GM21360 (cell line): Measurements from ENCODE around the gene GRIN1.

Source experiments
- ATAC-seq: cut with Tn5 transposase; IDR thresholded peaks from one replicate; pipeline ENCODE4 v1.9.1; 2021; ENCODE audit warnings: mild to moderate bottlenecking, moderate library complexity; ENCODE audit not compliant: unreplicated experiment

Gene GRIN1

DNA sequence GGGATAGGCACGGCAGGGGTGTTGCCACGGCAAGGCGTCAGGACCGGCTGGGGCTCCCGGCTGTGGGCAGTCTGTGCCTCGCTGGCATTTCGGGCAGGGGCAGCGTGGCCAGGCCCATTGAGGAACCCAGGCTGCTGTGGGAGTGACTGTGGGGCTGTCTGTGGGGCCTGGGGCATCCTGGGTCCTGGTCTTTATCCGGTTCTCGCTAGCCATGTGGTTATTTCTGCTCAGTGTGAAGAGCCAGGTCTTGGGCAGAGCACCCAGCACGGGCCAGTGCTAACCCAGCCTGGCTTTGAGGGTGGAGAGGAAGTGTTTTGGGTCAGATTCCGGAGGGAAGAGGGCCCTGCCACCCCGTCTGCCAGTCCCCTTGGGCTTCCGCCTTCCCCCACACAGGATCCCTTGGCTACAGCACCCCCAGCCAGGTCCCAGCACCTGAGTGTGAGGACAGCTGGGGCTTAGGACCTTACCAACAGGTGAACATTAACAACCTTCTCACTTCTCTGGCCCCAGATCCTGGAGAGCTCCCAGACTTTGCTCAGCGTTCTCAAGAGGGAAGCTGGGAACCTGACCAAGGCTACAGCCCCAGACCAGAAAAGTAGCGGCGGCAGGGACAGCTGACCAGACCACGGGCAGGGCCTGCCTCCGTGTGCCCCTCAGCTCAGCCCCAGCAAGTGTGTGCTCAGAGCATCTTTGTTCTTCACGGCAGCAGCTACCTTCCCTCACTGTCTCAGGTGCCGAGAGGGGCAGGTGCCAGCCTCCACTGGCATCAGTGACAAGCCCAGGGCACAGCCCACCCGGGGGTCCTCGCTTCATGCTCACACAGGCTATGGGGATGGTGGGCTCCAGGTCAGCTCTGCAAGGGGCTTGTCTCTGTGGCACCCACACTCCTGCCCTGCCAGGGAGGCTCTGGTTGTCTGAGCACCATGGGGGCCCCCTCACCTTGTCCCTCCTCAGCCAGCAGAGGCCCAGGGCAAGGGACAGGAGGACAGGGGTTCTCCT lies 50.6 kb downstream of the GRIN1 start:
- ATAC-seq, result no peak

- ATAC-seq, result no peak
Observed at GRCh38 chr9:137190315-137190856, 51.4 kb downstream of the GRIN1 start.

DNA sequence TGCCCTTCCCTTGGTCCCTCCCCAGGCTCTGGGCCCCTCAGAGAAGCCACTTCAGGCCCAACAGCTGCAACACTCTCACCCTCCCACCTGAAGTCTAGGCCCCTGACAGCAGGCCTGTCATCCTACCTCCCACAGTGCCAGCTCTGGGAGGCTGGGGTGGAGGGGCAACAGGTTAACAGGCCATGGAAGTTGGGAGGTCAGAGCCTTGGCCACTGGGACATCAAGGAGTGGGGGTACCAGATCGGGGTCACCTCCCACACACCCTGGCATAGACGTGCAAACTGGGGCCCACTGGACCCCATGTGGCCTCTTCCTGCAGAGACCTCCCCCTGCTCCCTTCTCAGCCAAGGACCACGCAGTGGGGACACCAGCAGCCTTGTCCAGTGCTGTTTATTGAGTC lies 52.3 kb downstream of the GRIN1 start:
- no peak for ATAC-seq

DNA sequence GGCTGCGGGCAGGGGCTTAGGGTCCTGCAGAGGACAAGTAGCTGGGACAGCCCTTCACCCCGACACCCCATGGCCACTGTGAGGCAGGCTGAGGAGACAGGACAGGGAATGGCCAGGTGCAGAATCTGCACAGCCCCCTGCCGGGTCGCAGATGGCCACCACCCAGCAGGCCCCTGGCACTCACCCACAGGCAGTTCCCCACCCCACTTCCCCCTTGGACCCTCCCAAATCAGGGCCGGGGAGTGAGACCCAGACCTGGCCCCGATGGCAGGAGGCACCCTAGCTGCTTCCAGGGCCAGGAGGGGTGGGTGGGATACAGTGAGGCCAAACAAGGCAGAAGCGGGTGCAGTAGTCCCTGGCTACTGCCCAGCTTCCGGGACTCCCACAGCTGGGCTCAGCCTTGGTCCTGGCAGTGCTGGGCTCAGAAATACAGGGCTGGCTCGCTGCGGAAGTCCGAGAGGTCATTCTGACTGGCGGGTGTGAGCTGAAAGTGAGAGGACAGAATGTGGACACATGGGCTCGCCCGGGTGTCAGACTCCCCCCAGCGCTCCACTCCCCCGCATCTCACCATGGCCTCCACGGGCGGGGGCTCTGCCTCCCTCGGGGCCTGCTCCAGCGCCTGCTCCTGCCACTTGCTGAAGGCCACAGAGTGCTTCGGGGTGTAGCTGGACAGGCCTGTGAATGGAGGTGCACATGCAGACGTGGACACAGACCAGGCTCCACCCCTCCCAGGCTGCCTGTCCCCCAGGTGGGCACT lies 52.9 kb downstream of the GRIN1 start:
- no peak for ATAC-seq

- ATAC-seq, result no peak
Observed at GRCh38 chr9:137192448-137192780, 53.5 kb downstream of the GRIN1 start.

GRCh38 chr9:137192859-137193258 lies 53.9 kb downstream of the GRIN1 start:
- ATAC-seq, result no peak

- ATAC-seq, result no peak
Observed at GRCh38 chr9:137193771-137194170, 54.8 kb downstream of the GRIN1 start.

DNA sequence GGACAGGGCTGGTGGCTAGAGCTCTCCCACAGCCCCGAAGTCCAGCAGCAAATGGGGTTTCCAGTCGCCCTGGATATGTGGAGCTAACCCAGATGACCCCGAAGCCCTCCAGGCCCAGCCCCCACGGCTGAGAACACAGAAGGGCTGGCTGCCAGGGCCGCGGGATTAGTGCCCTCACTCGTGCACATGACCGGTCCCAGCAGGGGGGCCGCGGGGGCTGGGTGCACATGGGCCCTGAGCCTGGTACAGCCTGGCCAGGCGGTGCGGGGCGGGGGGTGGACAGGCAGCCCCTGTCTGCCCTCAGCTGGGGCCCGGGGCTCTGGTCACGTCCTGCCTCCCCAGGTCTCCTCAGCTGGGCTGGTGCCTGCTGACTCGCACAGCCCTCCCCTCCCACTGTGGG lies 55.4 kb downstream of the GRIN1 start:
- no peak for ATAC-seq

DNA sequence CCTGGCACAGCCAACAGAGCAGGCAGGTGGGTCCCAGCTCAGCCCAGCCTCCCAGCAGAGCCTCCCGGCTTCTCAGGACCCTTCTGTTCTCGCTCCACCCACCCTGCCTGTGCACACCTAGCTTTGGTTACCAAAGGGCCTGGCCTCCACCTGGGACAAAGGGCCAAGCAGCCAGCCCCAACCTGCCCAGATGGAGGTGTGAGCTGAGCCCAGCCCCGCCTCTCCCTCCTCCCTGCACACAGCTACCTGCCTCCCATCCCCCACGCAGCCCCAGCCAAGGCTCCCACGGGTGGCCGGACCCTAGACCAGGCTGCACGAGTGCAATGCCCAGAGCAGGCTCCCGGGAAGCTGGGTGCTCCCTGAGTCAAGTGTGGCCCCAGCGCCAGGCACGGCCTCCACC lies 56.0 kb downstream of the GRIN1 start:
- no peak for ATAC-seq

- no peak for ATAC-seq
Observed at GRCh38 chr9:137195525-137196220, 56.7 kb downstream of the GRIN1 start.

DNA sequence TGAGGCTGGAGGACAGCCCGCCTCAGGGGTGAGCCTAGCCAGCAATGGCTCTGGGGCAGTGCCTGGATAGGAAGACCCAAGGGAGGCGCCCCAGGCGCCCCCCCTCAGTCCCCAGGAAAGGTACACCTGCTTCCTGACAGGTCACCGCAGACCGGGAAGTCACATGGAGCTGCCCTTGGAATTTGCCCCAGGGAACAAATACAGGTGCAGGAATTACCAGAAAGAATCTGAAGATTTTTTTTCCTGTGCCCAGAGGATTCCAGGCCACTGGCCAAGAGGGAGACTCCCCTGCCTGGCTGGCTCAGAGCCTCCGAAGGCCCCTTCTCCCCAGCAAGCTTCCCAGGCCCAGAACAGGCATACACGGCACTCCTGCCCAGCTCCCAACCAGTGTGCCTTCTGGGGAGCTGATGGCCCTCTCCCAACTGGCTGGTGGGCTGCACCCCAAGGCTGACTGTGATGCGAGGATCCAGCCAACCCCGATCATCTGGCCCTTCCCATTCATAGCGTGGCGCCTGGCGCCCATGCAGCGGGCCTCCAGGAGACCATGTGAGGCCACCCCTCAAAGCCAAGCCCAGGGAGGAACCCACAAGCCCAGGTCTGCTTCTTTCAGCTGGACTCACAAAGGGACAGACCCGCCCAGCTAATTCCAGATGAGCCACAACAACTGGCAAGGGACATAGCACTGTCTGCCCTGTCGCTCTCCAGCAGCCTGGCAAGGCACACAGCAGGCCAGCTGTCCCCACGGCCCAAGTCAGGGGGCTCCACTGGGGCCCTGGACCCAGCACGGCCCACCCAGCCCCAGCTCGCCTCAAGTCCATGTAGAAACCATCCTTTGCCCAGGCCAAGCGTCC lies 59.3 kb downstream of the GRIN1 start:
- ATAC-seq, result no peak

GRCh38 chr9:137198902-137199283 lies 59.9 kb downstream of the GRIN1 start:
- ATAC-seq, result no peak

GRCh38 chr9:137199411-137200121 lies 60.6 kb downstream of the GRIN1 start:
- ATAC-seq, result no peak

GRCh38 chr9:137200311-137201204 lies 61.6 kb downstream of the GRIN1 start, which contains the start of gene TPRN:
TPRN (minus strand) TSS chr9:137200741; CDS start chr9:137200711, 30 bp downstream.
- peak; percentile 81 for ATAC-seq

DNA sequence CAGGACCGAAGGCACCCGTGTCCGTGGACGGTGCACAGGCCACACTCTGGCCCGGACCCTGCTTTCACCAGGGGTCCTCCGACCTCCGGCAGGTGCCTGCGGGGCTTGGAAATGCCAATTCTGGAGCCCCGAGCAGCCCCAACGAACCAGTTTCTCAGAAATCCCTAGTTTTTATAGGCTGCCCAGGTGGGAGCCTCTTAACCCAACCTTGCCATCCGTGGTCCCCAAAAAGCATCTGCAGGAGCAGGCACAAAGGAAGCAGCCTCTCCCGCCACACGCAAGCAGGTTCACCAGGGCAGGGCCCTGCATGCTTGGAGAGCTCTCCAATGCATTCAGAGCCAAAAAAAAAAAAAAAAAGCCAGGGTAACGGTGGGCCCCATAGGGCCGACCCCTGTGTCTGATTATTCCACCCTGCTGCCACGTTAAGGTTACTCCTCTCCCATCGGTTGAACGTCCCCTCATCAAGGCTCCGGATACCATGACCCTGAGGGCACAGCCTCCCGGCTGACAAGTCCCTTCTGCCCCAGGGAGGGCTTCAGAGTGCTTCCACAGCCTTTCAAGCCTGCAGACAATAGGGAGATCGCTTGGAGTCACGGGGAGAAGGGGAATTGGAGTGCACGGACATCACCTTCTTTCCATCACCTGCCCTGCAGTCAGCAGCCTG lies 62.4 kb downstream of the GRIN1 start:
- no peak for ATAC-seq

DNA sequence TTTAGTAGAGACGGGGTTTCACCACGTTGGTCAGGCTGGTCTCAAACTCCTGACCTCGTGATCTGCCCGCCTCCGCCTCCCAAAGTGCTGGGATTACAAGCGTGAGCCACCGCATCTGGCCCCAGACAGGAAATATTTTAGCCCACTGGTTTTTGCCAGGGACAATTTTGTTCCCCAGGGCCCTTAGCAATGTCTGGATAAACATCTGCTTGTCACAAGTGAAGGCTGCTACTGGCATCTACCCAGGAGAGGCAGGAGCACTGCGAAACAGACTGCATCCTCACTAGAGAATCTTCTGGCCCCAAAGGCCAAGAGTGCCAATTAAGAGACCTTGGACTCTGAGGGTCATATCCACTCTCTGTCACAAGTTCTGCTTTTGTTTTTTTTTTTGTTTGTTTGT lies 64.0 kb downstream of the GRIN1 start:
- no peak for ATAC-seq

DNA sequence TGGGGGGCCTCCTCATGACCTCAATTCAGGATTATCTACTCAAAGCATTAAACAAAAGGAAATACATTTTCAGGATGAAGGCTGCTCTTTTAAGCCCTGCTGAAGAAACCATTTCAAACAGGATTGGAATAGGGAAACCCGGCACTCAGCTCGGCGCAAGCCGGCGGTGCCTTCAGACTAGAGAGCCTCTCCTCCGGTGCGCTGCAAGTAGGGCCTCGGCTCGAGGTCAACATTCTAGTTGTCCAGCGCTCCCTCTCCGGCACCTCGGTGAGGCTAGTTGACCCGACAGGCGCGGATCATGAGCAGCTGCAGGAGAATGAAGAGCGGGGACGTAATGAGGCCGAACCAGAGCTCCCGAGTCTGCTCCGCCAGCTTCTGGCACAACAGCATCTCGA lies 65.8 kb downstream of the GRIN1 start:
- ATAC-seq, result no peak
